ENCODE data around the gene AIG1. TPM values are rescaled to one million over a fixed set of nuclear protein-coding genes. Genes with fewer than 3 reads are reported as not detected.
A peak's percentile ranks its signal among the peaks of the same experiment; 100 is the strongest.

AIG1 gene
- total and polyA plus RNA-seq, 2 of the 13 experiments (the other 11 are each of a cell fraction or from before 2014, with no cell fraction given): 115 to 197 TPM

DNA sequence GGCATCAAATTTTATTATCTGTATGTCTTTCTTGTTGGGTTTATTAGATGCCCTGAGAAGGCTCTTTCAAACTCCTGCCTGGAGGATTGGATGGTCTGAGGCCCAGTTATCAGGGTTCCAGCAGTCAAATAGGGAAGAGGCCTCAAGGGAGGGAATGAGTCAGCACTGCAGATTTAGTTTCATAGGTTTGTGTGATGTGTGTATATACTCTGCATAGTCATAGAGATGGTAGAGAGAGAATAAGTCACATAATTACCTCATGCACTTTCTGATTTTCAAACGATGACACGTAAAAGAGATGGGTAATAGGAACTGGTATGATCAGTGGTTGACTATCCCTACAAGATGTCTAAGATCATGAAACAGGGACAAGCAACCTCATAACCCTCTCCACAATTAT lies 307.7 kb downstream of the AIG1 start:
- CTCF ChIA-PET (ENCODE audit: low intra/inter-chr PET ratio, low total read pairs): no interaction called here
- Histone ChIP-seq H2AFZ (ENCODE audit: low read length) (no peak overlapping the region), H3K4me1 (ENCODE audit: insufficient read depth, low read length) (no peaks in the 10 kb centered on the region), H3K79me2 (ENCODE audit: insufficient read depth, low read length) (no peaks in the 10 kb centered on the region), H4K20me1 (ENCODE audit: insufficient read depth, low read length) (no peaks in the 10 kb centered on the region), H3K4me3 (replicated peaks in 1 of 3; ENCODE audit: insufficient read depth in 1 of 3, low read depth in 2 of 3, low read length in 3 of 3) (no peak overlapping the region), H3K9me3 (ENCODE audit: low read length) (no peaks in the 10 kb centered on the region), H3K36me3 (replicated peaks in 1 of 2; ENCODE audit: control insufficient read depth in 1 of 2, insufficient read depth in 2 of 2, low read length in 2 of 2) (no peaks in the 10 kb centered on the region), H3K27me3 (ENCODE audit: control insufficient read depth in 1 of 2, insufficient read depth in 2 of 2, low read length in 2 of 2) (no peaks in the 10 kb centered on the region), H3K9ac (ENCODE audit: insufficient read depth, low read depth, low read length) (no peak overlapping the region), H3K27ac (ENCODE audit: extremely low read length, insufficient read depth, low read length) (no peak overlapping the region), H3K4me2 (ENCODE audit: low read depth, low read length) (no peak overlapping the region)
- no TSS peak for BruUV-seq (replicated peaks)
- FAIRE-seq (no peak), ATAC-seq (no peak), DNase-seq (ENCODE audit: low spot score) (no peak)
- WGBS (ENCODE audit: low lambda C conversion rate): 95% methylated on average over 2 of the region's 2 CpGs
- in situ Hi-C loops (cut with HindIII; ENCODE audit: extremely low pct_ligation_motif_present, low pct_unique_long_range_greater_than_20kb) (no loop called here), intact Hi-C loops (cut with micrococcal nuclease; ENCODE audit: unreplicated experiment) (no loop called here)
- POLR2A ChIA-PET: no interaction called here
- no peak for TF ChIP-seq POLR2AphosphoS2 (IDR thresholded peaks at IDR 0.05; ENCODE audit: low read depth, low read length)
- TF ChIP-seq MIXL1 (CRISPR knock-in tag; IDR thresholded peaks at IDR 0.05): no peak
- TF ChIP-seq ATF7 (IDR thresholded peaks at IDR 0.05): 0 out of 2 replicates have a peak, but pooled peaks have one; percentile 5
- TF ChIP-seq ATF7 (CRISPR knock-in tag; IDR thresholded peaks at IDR 0.05): no peak
- no peak for TF ChIP-seq SUZ12 (IDR thresholded peaks at IDR 0.05; ENCODE audit: low read depth, low read length)
- no peak for TF ChIP-seq ZNF839 (CRISPR knock-in tag; IDR thresholded peaks at IDR 0.05; ENCODE audit: borderline replicate concordance)

DNA sequence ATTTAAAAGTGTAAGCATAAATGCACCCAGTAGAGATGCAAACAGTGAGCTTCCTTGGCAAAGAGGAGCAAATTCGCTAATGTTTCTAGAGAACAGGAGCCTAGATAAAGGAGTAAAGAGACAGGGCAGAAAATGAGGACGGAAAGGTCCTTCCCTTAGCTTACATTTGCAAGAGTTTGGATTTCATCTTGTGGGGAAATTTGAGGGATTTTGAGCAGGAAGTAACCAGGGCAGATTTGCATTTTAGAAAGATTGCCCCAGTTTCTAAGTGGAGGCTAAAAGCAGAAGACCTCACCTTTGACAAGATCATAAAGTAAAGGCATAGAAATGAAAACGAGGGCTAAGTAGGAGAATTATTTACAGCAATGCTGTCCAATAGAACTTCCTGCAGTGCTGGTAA lies 309.3 kb downstream of the AIG1 start:
- WGBS (ENCODE audit: low lambda C conversion rate): 56% methylated on average over 3 of the region's 3 CpGs
- POLR2A ChIA-PET: no interaction called here

More for the DNA sequence above, 309.3 kb downstream of the AIG1 start:
- no peaks in the 10 kb centered on the region; the same call in 1 of the 2 replicates for H3K4me1 ChIP-seq (ENCODE audit: insufficient read depth, low read length)
- H3K27me3 ChIP-seq (ENCODE audit: control insufficient read depth in 1 of 2, insufficient read depth in 2 of 2, low read length in 2 of 2): no peaks in the 10 kb centered on the region
- in situ Hi-C loops (cut with HindIII; ENCODE audit: extremely low pct_ligation_motif_present, low pct_unique_long_range_greater_than_20kb) (no loop called here), intact Hi-C loops (cut with micrococcal nuclease; ENCODE audit: unreplicated experiment) (no loop called here)
- no TSS peak for BruUV-seq (replicated peaks)
- no peak overlapping the region for H3K9ac ChIP-seq (ENCODE audit: insufficient read depth, low read depth, low read length)
- no peak overlapping the region for H3K4me2 ChIP-seq (ENCODE audit: low read depth, low read length)
- H3K4me3 ChIP-seq (replicated peaks in 1 of 3; ENCODE audit: insufficient read depth in 1 of 3, low read depth in 2 of 3, low read length in 3 of 3): no peak overlapping the region
- H3K79me2 ChIP-seq (ENCODE audit: insufficient read depth, low read length): no peaks in the 10 kb centered on the region
- H3K36me3 ChIP-seq (replicated peaks in 1 of 2; ENCODE audit: control insufficient read depth in 1 of 2, insufficient read depth in 2 of 2, low read length in 2 of 2): no peaks in the 10 kb centered on the region
- no peaks in the 10 kb centered on the region for H4K20me1 ChIP-seq (ENCODE audit: insufficient read depth, low read length)
- FAIRE-seq: no peak
- TF ChIP-seq TOPORS (CRISPR knock-in tag; IDR thresholded peaks at IDR 0.05) (no peak), ZNF335 (CRISPR knock-in tag; IDR thresholded peaks at IDR 0.05) (no peak), MXD1 (CRISPR knock-in tag; IDR thresholded peaks at IDR 0.05) (no peak), MEIS2 (CRISPR knock-in tag; IDR thresholded peaks at IDR 0.05) (no peak), SCMH1 (CRISPR knock-in tag; IDR thresholded peaks at IDR 0.05; ENCODE audit: borderline replicate concordance) (no peak), ZNF234 (CRISPR knock-in tag; conservative IDR thresholded peaks at IDR 0.05) (no peak), ZNF672 (CRISPR knock-in tag; IDR thresholded peaks at IDR 0.05) (no peak), ZBTB42 (CRISPR knock-in tag; IDR thresholded peaks at IDR 0.05) (no peak), ZNF75D (CRISPR knock-in tag; IDR thresholded peaks at IDR 0.05; ENCODE audit: borderline replicate concordance) (no peak), MIER2 (CRISPR knock-in tag; IDR thresholded peaks at IDR 0.05) (no peak)
- TF ChIP-seq, protein P1, sequence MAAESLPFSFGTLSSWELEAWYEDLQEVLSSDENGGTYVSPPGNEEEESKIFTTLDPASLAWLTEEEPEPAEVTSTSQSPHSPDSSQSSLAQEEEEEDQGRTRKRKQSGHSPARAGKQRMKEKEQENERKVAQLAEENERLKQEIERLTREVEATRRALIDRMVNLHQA (CRISPR knock-in tag; IDR thresholded peaks at IDR 0.05): no peak
- TF ChIP-seq, protein P2, sequence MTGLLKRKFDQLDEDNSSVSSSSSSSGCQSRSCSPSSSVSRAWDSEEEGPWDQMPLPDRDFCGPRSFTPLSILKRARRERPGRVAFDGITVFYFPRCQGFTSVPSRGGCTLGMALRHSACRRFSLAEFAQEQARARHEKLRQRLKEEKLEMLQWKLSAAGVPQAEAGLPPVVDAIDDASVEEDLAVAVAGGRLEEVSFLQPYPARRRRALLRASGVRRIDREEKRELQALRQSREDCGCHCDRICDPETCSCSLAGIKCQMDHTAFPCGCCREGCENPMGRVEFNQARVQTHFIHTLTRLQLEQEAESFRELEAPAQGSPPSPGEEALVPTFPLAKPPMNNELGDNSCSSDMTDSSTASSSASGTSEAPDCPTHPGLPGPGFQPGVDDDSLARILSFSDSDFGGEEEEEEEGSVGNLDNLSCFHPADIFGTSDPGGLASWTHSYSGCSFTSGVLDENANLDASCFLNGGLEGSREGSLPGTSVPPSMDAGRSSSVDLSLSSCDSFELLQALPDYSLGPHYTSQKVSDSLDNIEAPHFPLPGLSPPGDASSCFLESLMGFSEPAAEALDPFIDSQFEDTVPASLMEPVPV (CRISPR knock-in tag; IDR thresholded peaks at IDR 0.05): no peak
- no peak overlapping the region for H3K27ac ChIP-seq (ENCODE audit: extremely low read length, insufficient read depth, low read length)
- CTCF ChIA-PET (ENCODE audit: low intra/inter-chr PET ratio, low total read pairs): no interaction called here
- no peaks in the 10 kb centered on the region for H3K9me3 ChIP-seq (ENCODE audit: low read length)
- no peak for DNase-seq (ENCODE audit: low spot score)
- no peak overlapping the region for H2AFZ ChIP-seq (ENCODE audit: low read length)
- no peak for ATAC-seq

Data from HepG2 (cell line).